DMS 273 (cell line): ENCODE results near the gene TLK1.

ENCODE experiments used
- DNase-seq: peaks from one replicate; lab custom pipeline; 2025; ENCODE audit not compliant: unreplicated experiment; lab: John Stamatoyannopoulos, UW

TLK1 gene

DNA sequence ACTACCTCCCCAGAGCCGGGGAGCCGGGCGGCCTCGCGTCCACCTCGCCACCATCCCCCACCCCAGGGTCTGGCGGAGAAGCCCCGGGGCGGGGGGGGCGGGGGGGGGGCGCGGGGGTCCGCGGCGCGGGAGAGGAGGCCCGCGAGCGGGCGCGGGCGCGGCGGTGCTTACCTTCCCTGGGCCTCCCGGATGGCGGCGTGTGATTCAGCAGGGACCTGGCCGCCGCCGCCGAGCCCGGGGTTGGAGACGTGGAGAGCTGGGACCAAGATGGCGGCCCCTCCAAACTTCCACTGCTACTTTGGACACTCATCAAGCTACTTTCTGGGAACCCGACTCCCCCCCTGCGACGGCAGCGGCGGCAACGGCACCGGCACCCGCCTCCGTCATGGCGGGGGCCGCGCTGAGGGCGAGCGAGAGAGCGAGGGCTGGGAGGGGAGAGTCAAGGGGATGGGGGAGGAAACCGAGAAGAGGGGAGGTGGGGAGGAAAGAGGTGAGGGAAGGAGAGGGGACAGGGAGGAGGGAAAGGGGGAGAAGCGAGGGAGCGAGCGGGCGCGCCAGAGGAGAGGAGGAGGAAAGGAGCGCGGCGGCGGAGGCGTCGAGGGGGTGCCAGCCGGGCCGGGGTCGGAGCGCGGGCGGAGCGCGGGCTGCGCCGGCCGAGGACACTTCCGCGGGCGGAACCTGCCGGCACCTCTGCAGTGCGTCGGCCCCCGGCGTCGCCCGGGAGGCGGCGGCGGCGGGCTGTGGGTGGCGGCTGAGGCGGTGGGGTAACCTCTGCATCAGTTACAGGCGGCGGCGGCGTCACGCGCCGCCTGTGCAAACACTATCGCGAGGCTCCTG lies at the start of gene TLK1:
TSS of gene TLK1 (minus strand) at position 775 of the 837 bp plus-strand sequence. CDS start at position 310, 465 bp downstream.
- DNase-seq, result peak; percentile 93

GRCh38 chr2:171210216-171210863 lies 49.6 kb upstream of the TLK1 start:
- DNase-seq, result no peak

DNA sequence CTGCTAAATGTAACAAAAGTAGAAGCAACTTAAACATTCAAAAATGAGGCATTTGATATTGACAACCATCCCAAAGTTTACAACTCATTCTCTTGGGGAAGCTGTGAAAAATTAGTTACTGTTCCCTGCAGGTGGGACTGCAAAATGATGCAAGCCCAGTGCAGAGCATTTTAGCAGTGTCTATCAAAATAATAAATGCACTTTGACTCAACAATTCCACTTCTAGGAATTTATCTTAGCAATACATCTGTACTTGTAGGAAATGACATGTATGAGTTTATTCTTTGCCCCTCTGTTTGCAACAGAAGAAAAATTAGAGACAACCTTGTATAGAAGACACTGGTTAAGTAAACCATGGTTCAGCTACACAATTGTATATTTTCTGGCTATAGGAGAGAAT lies 48.0 kb upstream of the TLK1 start:
- DNase-seq, result no peak

GRCh38 chr2:171206422-171207115 lies 45.9 kb upstream of the TLK1 start:
- no peak for DNase-seq

GRCh38 chr2:171205551-171205950 lies 44.9 kb upstream of the TLK1 start:
- DNase-seq, result no peak

GRCh38 chr2:171201767-171202166 lies 41.1 kb upstream of the TLK1 start:
- DNase-seq, result no peak

GRCh38 chr2:171201271-171201670 lies 40.6 kb upstream of the TLK1 start:
- DNase-seq, result no peak

- DNase-seq, result no peak
These were observed 39.8 kb upstream of the TLK1 start for GRCh38 chr2:171200469-171200868.

DNA sequence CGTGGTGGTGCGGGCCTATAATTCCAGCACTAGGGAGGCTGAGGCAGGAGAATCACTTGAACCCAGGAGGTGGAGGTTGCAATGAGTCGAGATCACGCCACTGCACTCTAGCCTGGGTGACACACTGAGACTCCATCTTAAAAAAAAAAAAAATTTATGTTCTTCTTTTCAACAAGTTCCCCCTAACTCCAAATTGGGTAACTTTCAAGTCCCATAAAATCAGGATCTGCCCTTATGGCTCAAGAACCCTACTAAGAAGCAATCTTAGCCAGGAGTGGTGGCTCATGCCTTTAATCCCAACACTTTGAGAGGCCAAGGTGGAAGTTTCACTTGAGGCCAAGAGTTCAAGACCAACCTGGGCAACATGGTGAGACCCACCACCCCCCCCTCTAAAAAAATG lies 30.3 kb upstream of the TLK1 start:
- DNase-seq, result no peak

GRCh38 chr2:171187819-171188218 lies 27.1 kb upstream of the TLK1 start:
- no peak for DNase-seq

DNA sequence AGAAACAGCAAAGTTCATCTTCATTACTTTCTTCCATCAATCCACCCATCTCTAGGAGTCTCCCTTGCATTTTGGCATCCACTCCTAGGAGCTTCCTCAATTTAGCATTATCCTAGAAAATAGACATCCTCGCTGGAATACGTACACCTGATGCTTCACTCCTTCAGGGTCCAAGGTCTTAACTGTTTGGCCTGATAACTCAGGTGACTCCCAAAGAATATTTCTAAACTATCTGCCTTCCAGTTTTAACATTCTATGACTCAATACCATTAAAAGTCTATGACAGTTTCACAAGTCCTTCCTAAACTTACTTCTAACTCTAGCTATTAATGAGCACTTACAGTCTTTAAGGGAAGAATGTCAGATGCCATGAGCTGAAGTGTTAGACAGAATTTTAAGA lies 26.5 kb upstream of the TLK1 start:
- DNase-seq, result no peak

DNA sequence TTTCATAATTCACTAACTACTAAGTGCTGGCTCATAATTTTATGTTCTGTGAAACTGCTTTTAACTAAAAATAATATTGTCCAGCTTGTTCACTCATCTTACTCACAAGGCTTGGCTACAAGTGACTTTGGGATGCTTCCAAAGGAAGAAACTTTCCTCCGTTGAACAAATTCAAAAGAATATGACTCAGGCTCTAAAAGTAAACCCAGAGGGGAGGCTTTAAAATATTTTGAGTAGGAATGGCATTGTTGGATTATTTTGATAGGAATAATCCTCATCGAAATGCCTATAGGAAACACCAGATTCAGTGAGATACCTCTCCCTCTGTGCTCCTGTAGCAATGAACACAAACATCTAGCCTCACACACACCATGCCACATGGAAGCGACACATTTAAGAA lies 25.2 kb upstream of the TLK1 start:
- DNase-seq, result no peak

GRCh38 chr2:171185165-171185818 lies 24.6 kb upstream of the TLK1 start:
- no peak for DNase-seq

DNA sequence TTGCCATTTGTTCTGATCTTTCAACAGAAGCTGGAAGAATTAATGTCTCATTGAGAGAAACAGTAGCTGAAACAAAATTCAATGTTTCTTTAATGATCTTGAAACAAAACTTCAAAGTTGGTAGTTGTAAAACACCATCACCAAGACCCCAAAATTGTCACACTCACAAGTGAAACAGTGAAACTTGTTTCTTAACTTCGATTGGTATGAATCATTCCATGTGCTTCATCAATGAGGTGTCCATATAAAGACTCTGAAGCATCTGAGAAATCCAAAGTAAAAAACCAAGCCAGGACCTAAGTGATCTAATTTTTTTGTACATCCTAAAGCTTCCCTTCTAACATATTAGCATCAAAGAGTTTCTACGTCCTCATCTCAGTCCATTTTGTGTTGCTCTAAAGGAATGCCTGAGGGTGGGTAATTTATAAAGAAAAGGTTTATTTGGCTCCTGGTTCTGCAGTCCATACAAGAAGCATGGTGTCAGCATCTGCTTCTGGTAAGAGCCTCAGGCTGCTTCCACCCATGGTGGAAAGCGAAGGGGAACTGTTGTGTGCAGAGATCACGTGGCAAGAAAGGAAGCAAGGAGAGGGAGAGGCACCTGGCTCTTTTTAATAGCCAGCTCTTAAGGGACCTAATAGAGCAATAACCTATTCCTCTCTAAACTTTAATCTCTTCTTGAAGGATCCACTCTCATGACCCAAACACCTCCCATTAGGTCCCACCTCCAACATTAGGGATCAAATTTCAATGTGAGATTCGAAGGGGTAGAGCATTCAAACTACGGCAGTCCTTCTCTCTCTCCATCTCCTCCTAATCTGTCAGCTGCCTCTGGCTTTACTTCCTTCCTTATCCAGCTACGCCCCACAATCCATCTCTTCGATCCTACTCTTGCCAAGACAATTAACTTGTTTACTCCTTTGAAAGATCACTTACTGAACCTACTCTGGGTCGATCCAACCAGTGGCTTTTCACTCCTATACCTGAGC lies 20.7 kb upstream of the TLK1 start:
- no peak for DNase-seq

GRCh38 chr2:171180229-171180930 lies 19.7 kb upstream of the TLK1 start:
- no peak for DNase-seq

DNA sequence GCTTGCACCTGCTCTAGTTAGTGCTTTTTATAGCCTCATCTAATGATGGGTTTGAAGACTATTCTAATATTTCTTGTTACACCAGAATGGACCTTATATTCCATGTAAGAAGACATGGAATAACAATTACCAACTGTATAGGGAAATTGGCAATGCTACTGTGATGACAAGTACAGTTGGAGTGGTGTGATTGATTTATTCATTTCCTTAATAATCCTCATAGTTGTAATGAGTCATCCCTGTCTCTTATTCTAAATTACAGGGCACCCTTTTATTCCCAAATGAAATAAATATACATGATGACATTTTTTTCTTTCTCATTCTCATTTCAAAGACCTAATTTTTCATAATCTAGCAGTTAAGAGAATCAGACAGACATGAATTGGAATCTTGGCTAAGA lies 18.3 kb upstream of the TLK1 start:
- DNase-seq, result no peak

DNA sequence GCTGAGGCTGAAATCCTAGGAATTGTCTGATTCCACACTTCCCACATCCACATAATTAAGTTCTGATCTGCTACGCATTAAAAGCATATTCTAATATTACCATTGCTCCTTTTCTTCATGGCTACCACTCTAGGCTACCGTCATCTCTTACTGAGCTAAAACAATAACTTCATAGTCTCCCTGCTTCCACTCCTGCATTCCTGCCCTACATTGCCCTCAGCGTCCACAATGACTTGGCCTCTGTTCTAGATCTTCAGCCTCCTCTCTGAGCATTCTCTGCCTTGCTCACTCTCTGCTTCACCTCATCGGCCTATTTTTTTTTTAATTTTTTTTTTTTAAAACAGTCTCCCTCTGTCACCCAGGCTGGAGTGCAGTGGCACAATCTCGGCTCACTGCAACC lies 15.8 kb upstream of the TLK1 start:
- no peak for DNase-seq

DNA sequence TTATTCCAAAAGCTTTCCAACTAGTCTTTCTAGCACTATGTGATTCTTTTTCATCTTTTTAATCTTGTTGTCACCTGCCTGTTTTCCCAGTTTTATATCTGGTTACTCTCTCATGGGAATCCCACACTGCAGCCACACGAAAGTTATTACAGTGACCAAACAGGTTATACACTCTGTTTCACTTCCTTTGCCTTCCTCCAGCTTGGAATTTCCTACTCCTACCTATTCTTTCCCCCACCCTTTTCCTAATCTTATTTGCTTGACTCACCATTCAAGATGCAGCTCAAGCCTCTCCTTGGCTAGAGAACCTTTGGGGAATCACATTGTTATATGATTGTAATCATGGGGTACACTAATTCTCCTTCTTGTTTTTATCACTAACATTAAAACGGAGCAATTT lies 13.4 kb upstream of the TLK1 start:
- no peak for DNase-seq

DNA sequence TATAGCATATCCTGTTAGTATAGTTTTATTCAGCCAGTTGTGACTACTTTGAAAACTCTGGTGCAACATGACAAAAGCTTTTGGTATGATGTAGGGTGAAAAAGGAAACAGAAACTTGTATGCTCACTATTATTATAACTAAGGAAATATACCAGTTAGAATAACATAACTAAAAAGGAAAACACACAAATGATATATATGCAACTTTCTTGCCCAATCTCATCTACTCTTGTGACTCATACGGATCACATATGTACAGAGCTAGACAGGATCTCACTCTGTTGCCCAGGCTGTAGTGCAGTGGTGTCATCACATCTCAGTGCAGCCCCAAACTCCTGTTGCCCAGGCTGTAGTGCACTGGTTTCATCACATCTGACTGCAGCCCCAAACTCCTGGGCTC lies 12.4 kb upstream of the TLK1 start:
- no peak for DNase-seq

- DNase-seq, result no peak
These were observed 11.1 kb upstream of the TLK1 start for GRCh38 chr2:171171808-171172207.
